ENCODE measurements around the gene ASGR1.

- TF ChIP-seq EZH2 (IDR thresholded peaks at IDR 0.05; ENCODE audit: insufficient read depth, poor library complexity, severe bottlenecking) (no peak), EZH2phosphoT487 (IDR thresholded peaks at IDR 0.05; ENCODE audit: insufficient read depth, low read depth) (no peak)
Observed at GRCh38 chr17:7213895-7214299, 34.7 kb upstream of the ASGR1 start.
